ENCODE measurements around the gene GNG11. TPM values are rescaled to one million over a fixed set of nuclear protein-coding genes. Genes with fewer than 3 reads are reported as not detected.

GNG11 gene
- total RNA-seq, 1 experiment from 2014 or later: not detected

DNA sequence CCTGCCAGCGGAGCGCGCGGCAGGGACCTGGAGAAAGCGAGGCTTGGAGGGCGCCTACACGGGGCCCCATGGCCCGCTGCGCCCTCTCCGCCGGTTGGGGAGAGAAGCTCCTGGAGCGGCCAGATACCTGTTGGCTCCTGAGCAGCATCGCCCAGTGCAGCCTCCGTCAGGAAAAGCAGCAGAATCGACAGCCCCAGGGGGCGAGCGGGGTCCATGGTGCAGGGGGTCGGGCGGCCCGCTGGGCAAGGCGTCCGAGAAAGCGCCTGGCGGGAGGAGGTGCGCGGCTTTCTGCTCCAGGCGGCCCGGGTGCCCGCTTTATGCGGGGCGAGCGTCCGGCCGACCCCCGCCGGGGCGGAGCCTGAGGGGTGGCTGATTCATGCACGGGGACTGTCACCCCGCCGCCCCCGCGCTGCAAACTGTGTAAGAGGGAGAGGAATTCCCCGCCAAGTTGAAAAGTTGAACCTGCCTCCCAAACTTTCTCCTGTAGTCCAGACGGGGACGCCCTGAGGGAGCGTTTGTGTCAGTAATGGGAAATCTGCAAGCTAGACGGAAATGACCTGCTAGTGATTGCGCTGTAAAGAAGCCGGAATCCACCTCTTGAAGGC is 31.0 kb upstream of the GNG11 start, which contains the start of gene TFPI2 (continued):
- TF ChIP-seq, protein P1, sequence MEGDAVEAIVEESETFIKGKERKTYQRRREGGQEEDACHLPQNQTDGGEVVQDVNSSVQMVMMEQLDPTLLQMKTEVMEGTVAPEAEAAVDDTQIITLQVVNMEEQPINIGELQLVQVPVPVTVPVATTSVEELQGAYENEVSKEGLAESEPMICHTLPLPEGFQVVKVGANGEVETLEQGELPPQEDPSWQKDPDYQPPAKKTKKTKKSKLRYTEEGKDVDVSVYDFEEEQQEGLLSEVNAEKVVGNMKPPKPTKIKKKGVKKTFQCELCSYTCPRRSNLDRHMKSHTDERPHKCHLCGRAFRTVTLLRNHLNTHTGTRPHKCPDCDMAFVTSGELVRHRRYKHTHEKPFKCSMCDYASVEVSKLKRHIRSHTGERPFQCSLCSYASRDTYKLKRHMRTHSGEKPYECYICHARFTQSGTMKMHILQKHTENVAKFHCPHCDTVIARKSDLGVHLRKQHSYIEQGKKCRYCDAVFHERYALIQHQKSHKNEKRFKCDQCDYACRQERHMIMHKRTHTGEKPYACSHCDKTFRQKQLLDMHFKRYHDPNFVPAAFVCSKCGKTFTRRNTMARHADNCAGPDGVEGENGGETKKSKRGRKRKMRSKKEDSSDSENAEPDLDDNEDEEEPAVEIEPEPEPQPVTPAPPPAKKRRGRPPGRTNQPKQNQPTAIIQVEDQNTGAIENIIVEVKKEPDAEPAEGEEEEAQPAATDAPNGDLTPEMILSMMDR (IDR thresholded peaks at IDR 0.05 in 2 of 3, conservative IDR thresholded peaks at IDR 0.05 in 1 of 3; ENCODE audit: borderline replicate concordance in 1 of 3, insufficient read depth in 1 of 3, low read depth in 2 of 3, low read length in 2 of 3): no peak

DNA sequence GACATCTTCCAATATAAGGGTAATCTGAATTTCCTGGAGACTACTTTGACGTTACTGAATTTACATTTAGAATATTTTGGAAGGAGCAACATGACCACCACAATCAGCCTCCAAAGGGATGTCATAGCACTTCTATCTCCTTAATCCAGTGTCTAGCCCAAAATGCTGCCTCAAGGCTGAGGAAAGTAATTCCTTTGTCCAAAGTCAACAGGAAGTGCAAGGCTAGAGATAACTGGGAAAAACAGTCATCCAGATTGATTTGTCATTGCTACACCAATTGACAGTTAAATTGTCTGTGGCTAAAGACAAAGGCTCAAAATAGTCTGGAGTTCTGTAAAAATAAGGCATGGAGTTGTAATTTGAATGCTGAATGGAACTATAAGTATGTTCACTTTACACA is 27.1 kb upstream of the GNG11 start:
- H3K9ac ChIP-seq (ENCODE audit: low read length): no peak overlapping the region
- ChIA-PET CTCF (no interaction called here), POLR2A (no interaction called here), RAD21 (ENCODE audit: low non-redundant PET in 1 of 2, low total read pairs in 2 of 2, uncharacterized antibody in 2 of 2, unreplicated experiment in 2 of 2) (no interaction called here)
- no peaks in the 10 kb centered on the region for H3K79me2 ChIP-seq (ENCODE audit: insufficient read depth, low read length)
- no peak overlapping the region for H2AFZ ChIP-seq (ENCODE audit: low read depth, low read length, poor library complexity, severe bottlenecking)
- no peaks in the 10 kb centered on the region for H3K36me3 ChIP-seq (ENCODE audit: control insufficient read depth in 1 of 2, insufficient read depth in 2 of 2, low read length in 2 of 2)
- no peaks in the 10 kb centered on the region; the same call in 1 of the 2 replicates for H3K27me3 ChIP-seq (ENCODE audit: insufficient read depth, low read length)
- BruUV-seq (replicated peaks): no TSS peak
- ATAC-seq (no peak), DNase-seq (ENCODE audit: low read depth, low spot score) (no peak)
- H3K4me2 ChIP-seq (ENCODE audit: low read length): no peak overlapping the region
- intact Hi-C loops (cut with micrococcal nuclease): no loop called here
- H4K20me1 ChIP-seq (ENCODE audit: insufficient read depth): no peaks in the 10 kb centered on the region
- TF ChIP-seq, protein P2, sequence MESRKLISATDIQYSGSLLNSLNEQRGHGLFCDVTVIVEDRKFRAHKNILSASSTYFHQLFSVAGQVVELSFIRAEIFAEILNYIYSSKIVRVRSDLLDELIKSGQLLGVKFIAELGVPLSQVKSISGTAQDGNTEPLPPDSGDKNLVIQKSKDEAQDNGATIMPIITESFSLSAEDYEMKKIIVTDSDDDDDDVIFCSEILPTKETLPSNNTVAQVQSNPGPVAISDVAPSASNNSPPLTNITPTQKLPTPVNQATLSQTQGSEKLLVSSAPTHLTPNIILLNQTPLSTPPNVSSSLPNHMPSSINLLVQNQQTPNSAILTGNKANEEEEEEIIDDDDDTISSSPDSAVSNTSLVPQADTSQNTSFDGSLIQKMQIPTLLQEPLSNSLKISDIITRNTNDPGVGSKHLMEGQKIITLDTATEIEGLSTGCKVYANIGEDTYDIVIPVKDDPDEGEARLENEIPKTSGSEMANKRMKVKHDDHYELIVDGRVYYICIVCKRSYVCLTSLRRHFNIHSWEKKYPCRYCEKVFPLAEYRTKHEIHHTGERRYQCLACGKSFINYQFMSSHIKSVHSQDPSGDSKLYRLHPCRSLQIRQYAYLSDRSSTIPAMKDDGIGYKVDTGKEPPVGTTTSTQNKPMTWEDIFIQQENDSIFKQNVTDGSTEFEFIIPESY (IDR thresholded peaks at IDR 0.05; ENCODE audit: extremely low read depth, insufficient replicate concordance, low read length): no peak
- TF ChIP-seq JUND (IDR thresholded peaks at IDR 0.05) (no peak), CEBPB (IDR thresholded peaks at IDR 0.05; ENCODE audit: low read depth) (no peak), ELF1 (IDR thresholded peaks at IDR 0.05; ENCODE audit: borderline replicate concordance, low read depth) (no peak), SIN3A (IDR thresholded peaks at IDR 0.05; ENCODE audit: low read depth) (no peak), EGR1 (IDR thresholded peaks at IDR 0.05; ENCODE audit: low read depth) (no peak), ZNF274 (IDR thresholded peaks at IDR 0.05; ENCODE audit: low read depth, low read length) (no peak), CBX3 (IDR thresholded peaks at IDR 0.05; ENCODE audit: low read depth) (no peak)
- H3K4me3 ChIP-seq (replicated peaks in 1 of 2; ENCODE audit: low read depth in 1 of 2, low read length in 2 of 2): no peak overlapping the region
- no peaks in the 10 kb centered on the region for H3K4me1 ChIP-seq (ENCODE audit: control insufficient read depth in 1 of 2, insufficient read depth in 2 of 2, low read length in 2 of 2)
- H3K9me3 ChIP-seq (ENCODE audit: control insufficient read depth in 1 of 2, insufficient read depth in 1 of 2, low read depth in 1 of 2, low read length in 2 of 2): no peaks in the 10 kb centered on the region
- no peaks in the 10 kb centered on the region for H3K9me2 ChIP-seq (ENCODE audit: insufficient read depth)
- H3K27ac ChIP-seq (ENCODE audit: low read depth, low read length): no peak overlapping the region

Measured in HCT116 (cell line).